ENCODE results near the gene FGF14. TPM values are rescaled to one million over a fixed set of nuclear protein-coding genes. Genes with fewer than 3 reads are reported as not detected.

FGF14 gene
- total and polyA plus RNA-seq, 2 of the 4 experiments (the other 2 are of a cell fraction): under 0.01 TPM; not detected in 1

- Histone ChIP-seq H2AFZ (replicated peaks; ENCODE audit: low read length, poor library complexity) (no peak overlapping the region), H3K4ac (ENCODE audit: low read depth, low read length) (no peak overlapping the region), H3K9ac (ENCODE audit: low read depth, low read length) (no peak overlapping the region), H4K91ac (ENCODE audit: insufficient read depth, low read depth, low read length) (no peak overlapping the region), H3K36me3 (ENCODE audit: control insufficient read depth, insufficient read depth, low read length) (no peaks in the 10 kb centered on the region), H3K18ac (ENCODE audit: low read depth, low read length) (no peak overlapping the region), H3K9me3 (ENCODE audit: control insufficient read depth, insufficient read depth, low read length) (no peaks in the 10 kb centered on the region), H2BK15ac (ENCODE audit: low read depth, low read length) (no peak overlapping the region), H3K14ac (replicated peaks; ENCODE audit: low read depth, low read length) (no peak overlapping the region), H3K23ac (ENCODE audit: low read depth, low read length) (no peak overlapping the region), H2BK120ac (ENCODE audit: low read depth, low read length) (no peak overlapping the region), H3K56ac (ENCODE audit: extremely low read depth, insufficient read depth, low read length) (no peak overlapping the region), H3K9me1 (ENCODE audit: insufficient read depth, low read length) (no peaks in the 10 kb centered on the region), H2BK20ac (ENCODE audit: low read depth, low read length) (no peak overlapping the region), H3K4me2 (ENCODE audit: low read depth, low read length) (no peak overlapping the region), H3K4me3 (ENCODE audit: insufficient read depth, low read depth, low read length) (no peak overlapping the region), H4K5ac (ENCODE audit: low read depth, low read length) (no peak overlapping the region), H4K8ac (ENCODE audit: low read depth in 2 of 2, low read length in 2 of 2) (no peak overlapping the region), H2AK9ac (replicated peaks; ENCODE audit: low read depth, low read length, poor library complexity) (no peak overlapping the region), H3K79me1 (ENCODE audit: low read depth in 1 of 2, low read length in 2 of 2) (no peaks in the 10 kb centered on the region), H2BK5ac (ENCODE audit: low read depth, low read length, poor library complexity, severe bottlenecking) (no peak overlapping the region), H2AK5ac (ENCODE audit: low read depth, low read length) (no peak overlapping the region), H3K4me1 (ENCODE audit: control insufficient read depth, insufficient read depth, low read length) (no peaks in the 10 kb centered on the region), H4K20me1 (ENCODE audit: insufficient read depth, low read length) (no peaks in the 10 kb centered on the region), H3K27me3 (ENCODE audit: control insufficient read depth, insufficient read depth, low read length) (no peaks in the 10 kb centered on the region), H3K27ac (ENCODE audit: insufficient read depth, low read length) (no peak overlapping the region)
- dilution Hi-C loops (cut with HindIII; ENCODE audit: low sequenced_read_pairs, unreplicated experiment) (no loop called here), in situ Hi-C loops (cut with MboI; ENCODE audit: low sequenced_read_pairs) (no loop called here), intact Hi-C loops (cut with micrococcal nuclease) (no loop called here)
- ATAC-seq (ENCODE audit: low read depth) (no peak), DNase-seq (no peak)
- ChIA-PET POLR2A (ENCODE audit: unreplicated experiment) (no interaction called here), CTCF (no interaction called here)
- no TSS peak for BruUV-seq (replicated peaks)
- no peak for TF ChIP-seq NFE2L2 (IDR thresholded peaks at IDR 0.05; ENCODE audit: low read depth, low read length)
- TF ChIP-seq RCOR1 (IDR thresholded peaks at IDR 0.05; ENCODE audit: insufficient replicate concordance, low read length): no peak
- TF ChIP-seq MAFK (IDR thresholded peaks at IDR 0.05; ENCODE audit: low read depth, low read length): no peak
- TF ChIP-seq RAD21 (IDR thresholded peaks at IDR 0.05; ENCODE audit: low read length): no peak
- TF ChIP-seq MAZ (IDR thresholded peaks at IDR 0.05; ENCODE audit: borderline replicate concordance, low read depth, low read length): no peak
- TF ChIP-seq, protein P1, sequence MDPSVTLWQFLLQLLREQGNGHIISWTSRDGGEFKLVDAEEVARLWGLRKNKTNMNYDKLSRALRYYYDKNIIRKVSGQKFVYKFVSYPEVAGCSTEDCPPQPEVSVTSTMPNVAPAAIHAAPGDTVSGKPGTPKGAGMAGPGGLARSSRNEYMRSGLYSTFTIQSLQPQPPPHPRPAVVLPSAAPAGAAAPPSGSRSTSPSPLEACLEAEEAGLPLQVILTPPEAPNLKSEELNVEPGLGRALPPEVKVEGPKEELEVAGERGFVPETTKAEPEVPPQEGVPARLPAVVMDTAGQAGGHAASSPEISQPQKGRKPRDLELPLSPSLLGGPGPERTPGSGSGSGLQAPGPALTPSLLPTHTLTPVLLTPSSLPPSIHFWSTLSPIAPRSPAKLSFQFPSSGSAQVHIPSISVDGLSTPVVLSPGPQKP (IDR thresholded peaks at IDR 0.05; ENCODE audit: borderline replicate concordance, low read depth, low read length): no peak
- TF ChIP-seq, protein P2, sequence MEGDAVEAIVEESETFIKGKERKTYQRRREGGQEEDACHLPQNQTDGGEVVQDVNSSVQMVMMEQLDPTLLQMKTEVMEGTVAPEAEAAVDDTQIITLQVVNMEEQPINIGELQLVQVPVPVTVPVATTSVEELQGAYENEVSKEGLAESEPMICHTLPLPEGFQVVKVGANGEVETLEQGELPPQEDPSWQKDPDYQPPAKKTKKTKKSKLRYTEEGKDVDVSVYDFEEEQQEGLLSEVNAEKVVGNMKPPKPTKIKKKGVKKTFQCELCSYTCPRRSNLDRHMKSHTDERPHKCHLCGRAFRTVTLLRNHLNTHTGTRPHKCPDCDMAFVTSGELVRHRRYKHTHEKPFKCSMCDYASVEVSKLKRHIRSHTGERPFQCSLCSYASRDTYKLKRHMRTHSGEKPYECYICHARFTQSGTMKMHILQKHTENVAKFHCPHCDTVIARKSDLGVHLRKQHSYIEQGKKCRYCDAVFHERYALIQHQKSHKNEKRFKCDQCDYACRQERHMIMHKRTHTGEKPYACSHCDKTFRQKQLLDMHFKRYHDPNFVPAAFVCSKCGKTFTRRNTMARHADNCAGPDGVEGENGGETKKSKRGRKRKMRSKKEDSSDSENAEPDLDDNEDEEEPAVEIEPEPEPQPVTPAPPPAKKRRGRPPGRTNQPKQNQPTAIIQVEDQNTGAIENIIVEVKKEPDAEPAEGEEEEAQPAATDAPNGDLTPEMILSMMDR (conservative IDR thresholded peaks at IDR 0.05; ENCODE audit: low read depth, low read length): no peak
- TF ChIP-seq BHLHE40 (IDR thresholded peaks at IDR 0.05; ENCODE audit: low read depth, low read length): no peak
- TF ChIP-seq, protein P3, sequence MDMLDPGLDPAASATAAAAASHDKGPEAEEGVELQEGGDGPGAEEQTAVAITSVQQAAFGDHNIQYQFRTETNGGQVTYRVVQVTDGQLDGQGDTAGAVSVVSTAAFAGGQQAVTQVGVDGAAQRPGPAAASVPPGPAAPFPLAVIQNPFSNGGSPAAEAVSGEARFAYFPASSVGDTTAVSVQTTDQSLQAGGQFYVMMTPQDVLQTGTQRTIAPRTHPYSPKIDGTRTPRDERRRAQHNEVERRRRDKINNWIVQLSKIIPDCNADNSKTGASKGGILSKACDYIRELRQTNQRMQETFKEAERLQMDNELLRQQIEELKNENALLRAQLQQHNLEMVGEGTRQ (IDR thresholded peaks at IDR 0.05; ENCODE audit: low read depth, low read length): no peak
- TF ChIP-seq CHD1 (IDR thresholded peaks at IDR 0.05; ENCODE audit: low read depth, low read length): no peak
- TF ChIP-seq RFX5 (IDR thresholded peaks at IDR 0.05; ENCODE audit: low read depth, low read length): no peak
- TF ChIP-seq MXI1 (IDR thresholded peaks at IDR 0.05; ENCODE audit: borderline replicate concordance, low read depth, low read length): no peak
- TF ChIP-seq POLR2A (IDR thresholded peaks at IDR 0.05; ENCODE audit: low read depth, low read length): no peak
- TF ChIP-seq SMC3 (IDR thresholded peaks at IDR 0.05; ENCODE audit: low read depth, low read length): no peak
- no peak for TF ChIP-seq FOS (IDR thresholded peaks at IDR 0.05; ENCODE audit: low read depth, low read length)
- TF ChIP-seq CEBPB (IDR thresholded peaks at IDR 0.05; ENCODE audit: low read depth, low read length): no peak
Observed at GRCh38 chr13:102374233-102374632, 27.6 kb downstream of the FGF14 start.

Measured in IMR-90 (cell line).